CD4-positive, alpha-beta T cell (primary cell): ENCODE results near the gene VPS18. TPM values are rescaled to one million over a fixed set of nuclear protein-coding genes. Genes with fewer than 3 reads are reported as not detected.

ENCODE experiments used
- ATAC-seq: fragments of 200-7000 bp; cut with Tn5 transposase; one replicate; pipeline ENCODE4 v1.10.0; 2022; ENCODE audit warnings: mild to moderate bottlenecking; ENCODE audit not compliant: poor library complexity
- CTCF ChIA-PET: fragments of 350-600 bp; sonication (Branson Sonifier 250); formaldehyde crosslinking; loops from one replicate; lab custom pipeline; 2021; ENCODE audit warnings: antibody characterized with exemption, inconsistent platforms; lab: Charles Lee
- POLR2A ChIA-PET: fragments of 350-600 bp; sonication (Branson Sonifier 250); formaldehyde crosslinking; loops from one replicate; lab custom pipeline; 2021; ENCODE audit warnings: antibody characterized with exemption, inconsistent platforms; lab: Charles Lee
- DNase-seq, 14 experiments: peaks; one replicate each; pipeline ENCODE4 v3.0.0-alpha.2; 2013 to 2020; ENCODE audit warnings: mixed read lengths in 2 of 14
- H3K27ac ChIP-seq, 2 donors: one replicate each; pipeline versions ENCODE4 v1.5.1 to v1.7.0; 2013; ENCODE audit warnings: low read length in 2 of 2, low read depth in 1 of 2, mild to moderate bottlenecking in 1 of 2
- H3K27me3 ChIP-seq, 2 experiments: 1 replicate in 1 of 2; 2 replicates in 1 of 2; pipeline versions ENCODE4 v1.6.1 to v1.7.0; 2013; ENCODE audit warnings: low read length in 2 of 2, control low read depth in 1 of 2, mild to moderate bottlenecking in 1 of 2, moderate library complexity in 1 of 2; ENCODE audit not compliant: insufficient read depth in 2 of 2, control insufficient read depth in 1 of 2
- H3K36me3 ChIP-seq: one replicate; pipeline ENCODE4 v1.6.1; 2013; ENCODE audit warnings: low read length, control low read depth; ENCODE audit not compliant: insufficient read depth
- H3K4me1 ChIP-seq: one replicate; pipeline ENCODE4 v1.6.1; 2013; ENCODE audit warnings: low read length, control low read depth; ENCODE audit not compliant: insufficient read depth
- H3K4me3 ChIP-seq: one replicate; pipeline ENCODE4 v1.5.1; 2013; ENCODE audit warnings: mild to moderate bottlenecking, low read length, moderate library complexity
- H3K9me3 ChIP-seq, 2 experiments: 1 replicate in 1 of 2; 2 replicates in 1 of 2; pipeline versions ENCODE4 v1.6.1 to v1.7.0; 2013; ENCODE audit warnings: low read length in 2 of 2, mild to moderate bottlenecking in 2 of 2, control low read depth in 1 of 2, moderate library complexity in 1 of 2; ENCODE audit not compliant: control insufficient read depth in 1 of 2, insufficient read depth in 1 of 2
- H3K27ac Mint-ChIP-seq: one replicate; pipeline ENCODE4 v1.8.0; 2020; ENCODE audit warnings: mixed read lengths
- H3K27me3 Mint-ChIP-seq: one replicate; pipeline ENCODE4 v1.8.0; 2021; ENCODE audit warnings: mixed read lengths
- H3K36me3 Mint-ChIP-seq: one replicate; pipeline ENCODE4 v1.8.0; 2021; ENCODE audit warnings: low read depth, mixed read lengths
- H3K4me1 Mint-ChIP-seq: one replicate; pipeline ENCODE4 v1.8.0; 2021; ENCODE audit warnings: low read depth, mixed read lengths
- H3K4me3 Mint-ChIP-seq: one replicate; pipeline ENCODE4 v1.8.0; 2020; ENCODE audit warnings: mild to moderate bottlenecking, mixed read lengths
- H3K9me3 Mint-ChIP-seq: one replicate; pipeline ENCODE4 v1.8.0; 2020; ENCODE audit warnings: mixed read lengths
- intact Hi-C, 2 experiments: fragments of 100-400 bp; cut with DNase I in 1 of 2; cut with micrococcal nuclease in 1 of 2; formaldehyde crosslinking; loops; one replicate each; pipeline versions ENCODE4 v1.15.1 to v1.9.0; 2023 to 2025; cut with DNase I, micrococcal nuclease
- total RNA-seq, 174 experiments: library from RNA in 2 of 174; stranded (reverse) in 2 of 174; gene quantifications; one replicate each; pipeline ENCODE4 v1.2.3 and lab custom pipeline; 2021 to 2026
- TF ChIP-seq, protein P1 (sequence below): fragments of 200-600 bp; IDR thresholded peaks from one replicate; pipeline ENCODE4 v1.8.0; 2022; ENCODE audit warnings: antibody characterized with exemption, mild to moderate bottlenecking

VPS18 gene
- total RNA-seq, 2 experiments from 2014 or later, result 20.8 to 21.7 TPM

DNA sequence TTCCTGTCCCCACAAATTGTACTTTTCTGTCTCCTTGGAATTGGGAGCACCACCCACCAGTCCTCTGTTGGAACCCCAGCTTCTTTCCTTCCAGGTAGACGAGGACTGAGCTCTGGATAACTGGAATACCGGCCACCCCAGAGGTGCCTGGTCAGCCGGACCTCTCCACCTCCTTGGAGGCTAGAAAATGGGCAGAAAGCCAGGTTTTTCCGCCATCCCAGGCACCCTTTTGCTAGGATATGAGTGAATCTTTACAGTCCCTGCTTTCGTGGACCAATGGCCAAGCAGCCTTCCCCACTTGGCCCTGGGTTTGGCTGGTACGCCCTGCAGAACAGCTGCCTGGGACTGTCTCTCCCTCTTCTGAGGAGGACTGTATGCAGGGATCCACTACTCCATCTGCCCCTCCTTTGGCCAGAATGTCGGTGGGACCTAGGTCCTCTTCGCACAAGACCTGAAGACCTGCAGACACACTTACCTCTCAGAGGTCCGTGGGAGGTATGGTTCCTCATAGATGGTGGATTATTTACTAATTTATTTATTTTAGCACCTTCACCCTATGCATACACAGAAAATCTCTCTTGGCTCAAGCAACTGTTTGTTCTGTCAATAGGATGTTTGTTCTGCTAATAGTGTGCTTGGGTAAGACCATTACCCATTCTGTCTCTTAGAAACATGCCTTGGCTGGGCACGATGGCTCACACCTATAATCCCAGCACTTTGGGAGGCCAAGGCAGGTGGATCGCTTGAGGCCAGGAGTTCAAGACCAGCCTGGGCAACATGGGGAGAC, 50.5 kb downstream of the VPS18 start:
- H3K27ac ChIP-seq, result no peak overlapping the region
- no peaks in the 10 kb centered on the region for H3K36me3 Mint-ChIP-seq
- ATAC-seq (no peak), DNase-seq (no peak)
- H3K4me1 ChIP-seq, result peaks cover 38% of the 10 kb centered on the region
- intact Hi-C loops, result no loop called here
- no peaks in the 10 kb centered on the region for H3K9me3 ChIP-seq
- peaks cover 0 to 4% of the 10 kb centered on the region in 2 experiments for H3K27me3 ChIP-seq
- no peaks in the 10 kb centered on the region for H3K27me3 Mint-ChIP-seq
- no peak overlapping the region for H3K27ac Mint-ChIP-seq
- ChIA-PET POLR2A (no interaction called here), CTCF (no interaction called here)
- no peaks in the 10 kb centered on the region for H3K9me3 Mint-ChIP-seq
- H3K4me3 ChIP-seq, result no peak overlapping the region
- TF ChIP-seq, protein P1, sequence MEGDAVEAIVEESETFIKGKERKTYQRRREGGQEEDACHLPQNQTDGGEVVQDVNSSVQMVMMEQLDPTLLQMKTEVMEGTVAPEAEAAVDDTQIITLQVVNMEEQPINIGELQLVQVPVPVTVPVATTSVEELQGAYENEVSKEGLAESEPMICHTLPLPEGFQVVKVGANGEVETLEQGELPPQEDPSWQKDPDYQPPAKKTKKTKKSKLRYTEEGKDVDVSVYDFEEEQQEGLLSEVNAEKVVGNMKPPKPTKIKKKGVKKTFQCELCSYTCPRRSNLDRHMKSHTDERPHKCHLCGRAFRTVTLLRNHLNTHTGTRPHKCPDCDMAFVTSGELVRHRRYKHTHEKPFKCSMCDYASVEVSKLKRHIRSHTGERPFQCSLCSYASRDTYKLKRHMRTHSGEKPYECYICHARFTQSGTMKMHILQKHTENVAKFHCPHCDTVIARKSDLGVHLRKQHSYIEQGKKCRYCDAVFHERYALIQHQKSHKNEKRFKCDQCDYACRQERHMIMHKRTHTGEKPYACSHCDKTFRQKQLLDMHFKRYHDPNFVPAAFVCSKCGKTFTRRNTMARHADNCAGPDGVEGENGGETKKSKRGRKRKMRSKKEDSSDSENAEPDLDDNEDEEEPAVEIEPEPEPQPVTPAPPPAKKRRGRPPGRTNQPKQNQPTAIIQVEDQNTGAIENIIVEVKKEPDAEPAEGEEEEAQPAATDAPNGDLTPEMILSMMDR, result no peak
- H3K4me3 Mint-ChIP-seq, result peak overlapping the region; percentile 31
- H3K36me3 ChIP-seq, result no peaks in the 10 kb centered on the region
- H3K4me1 Mint-ChIP-seq, result peaks cover 31% of the 10 kb centered on the region

DNA sequence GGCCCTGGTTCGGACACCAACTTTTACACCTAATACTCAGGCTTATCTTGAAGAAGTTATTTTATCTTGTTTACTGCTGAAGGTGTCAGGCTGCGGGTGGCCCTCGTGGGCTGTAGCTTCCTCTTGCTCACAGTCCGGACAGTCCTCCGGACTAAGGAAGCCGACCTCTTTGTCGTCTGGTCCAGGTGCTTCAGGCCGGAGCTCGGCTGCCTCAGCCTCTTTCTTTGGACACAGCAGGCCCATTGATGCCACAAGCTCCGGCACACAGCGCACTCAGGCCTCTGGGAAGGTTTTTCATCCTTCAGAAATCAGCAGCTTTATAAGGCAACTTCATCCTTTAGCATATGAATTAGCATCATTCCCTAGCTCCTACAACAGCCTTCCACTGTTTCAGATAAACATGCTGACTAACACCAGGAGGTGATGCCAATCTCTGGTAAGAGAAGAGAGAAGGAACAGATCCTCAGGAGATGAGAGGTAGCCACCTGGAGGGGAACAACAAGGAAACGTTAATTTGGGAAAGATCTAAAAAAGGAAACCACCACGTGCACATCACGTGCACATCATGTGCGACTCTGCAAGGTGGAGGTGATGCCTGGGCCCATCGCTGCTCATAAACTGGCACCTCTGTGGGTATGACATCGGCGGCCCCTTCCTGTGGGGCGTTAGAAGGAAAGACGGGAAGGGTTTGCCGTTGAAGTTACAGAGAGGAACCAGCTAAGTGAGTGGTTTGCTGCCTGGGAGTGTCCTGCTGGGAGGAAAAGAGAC, 54.6 kb downstream of the VPS18 start:
- Histone ChIP-seq H3K36me3 (no peaks in the 10 kb centered on the region), H3K9me3 (no peaks in the 10 kb centered on the region), H3K4me1 (peaks cover 18% of the 10 kb centered on the region), H3K4me3 (no peak overlapping the region), H3K27ac (no peak overlapping the region), H3K27me3 (peaks cover 0 to 4% of the 10 kb centered on the region in 2 experiments)
- Mint-ChIP-seq H3K4me1 (peaks cover 10% of the 10 kb centered on the region), H3K4me3 (no peak overlapping the region), H3K27ac (no peak overlapping the region), H3K36me3 (peaks cover 5% of the 10 kb centered on the region), H3K27me3 (no peaks in the 10 kb centered on the region), H3K9me3 (no peaks in the 10 kb centered on the region)
- DNase-seq (no peak), ATAC-seq (no peak)
- ChIA-PET POLR2A (no interaction called here), CTCF (interaction anchor here (1.2 to 1.4 kb wide), 2 partner anchors 19 to 45 kb away, joined by 3 to 4 read pairs; no protein-coding TSS in a partner anchor)
- TF ChIP-seq, protein P1, result no peak
- intact Hi-C loops, result no loop called here

DNA sequence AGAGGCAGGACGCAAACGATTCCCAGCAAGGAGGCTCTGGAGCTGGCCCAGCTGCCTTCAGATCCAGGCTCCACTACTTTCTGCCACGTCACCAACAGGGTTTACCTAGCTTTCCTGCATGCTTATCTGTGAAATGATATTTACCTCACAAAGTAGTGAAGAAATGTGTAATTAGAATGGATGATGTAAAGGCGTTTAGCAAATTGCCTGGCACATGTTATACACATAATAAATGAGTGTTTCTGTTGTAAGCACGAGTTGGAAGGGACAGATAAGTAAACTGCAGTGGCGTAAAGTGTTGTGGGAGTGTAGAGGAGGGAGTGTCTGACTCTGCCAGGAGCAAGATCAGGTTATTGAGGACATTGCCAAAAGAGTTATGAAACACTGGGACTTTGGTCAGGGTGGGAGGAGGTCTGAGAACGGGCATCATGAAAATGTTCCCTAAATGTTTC, 55.5 kb downstream of the VPS18 start:
- intact Hi-C loops, result loop anchor here in 1 of 2 experiments (5.0 to 10.0 kb wide), 6 partner anchors 45 to 455 kb away; partner anchors contain the start of genes CHP1, EXD1, INO80 and KNL1
- H3K4me3 ChIP-seq, result no peak overlapping the region
- peaks cover 18% of the 10 kb centered on the region for H3K4me1 ChIP-seq
- POLR2A ChIA-PET, result no interaction called here
- no peak overlapping the region for H3K4me3 Mint-ChIP-seq
- no peaks in the 10 kb centered on the region for H3K27me3 Mint-ChIP-seq
- no peaks in the 10 kb centered on the region for H3K36me3 ChIP-seq
- no peak overlapping the region for H3K27ac Mint-ChIP-seq
- TF ChIP-seq, protein P1, result no peak
- H3K9me3 ChIP-seq, result no peaks in the 10 kb centered on the region
- no peak overlapping the region for H3K27ac ChIP-seq
- H3K4me1 Mint-ChIP-seq, result peaks cover 10% of the 10 kb centered on the region
- no peaks in the 10 kb centered on the region for H3K9me3 Mint-ChIP-seq
- CTCF ChIA-PET, result interaction anchor here (1.2 to 1.4 kb wide), 2 partner anchors 19 to 45 kb away, joined by 3 to 4 read pairs; no protein-coding TSS in a partner anchor
- DNase-seq, result no peak
- no peak for ATAC-seq
- peaks cover 0 to 4% of the 10 kb centered on the region in 2 experiments for H3K27me3 ChIP-seq
- H3K36me3 Mint-ChIP-seq, result peaks cover 9% of the 10 kb centered on the region
